Hematopoietic multipotent progenitor cell treated with erythropoietin and hydrocortisone succinate and interleukin-3 and kit ligand, for 6 days (in vitro differentiated cells): Measurements from ENCODE around the gene TBC1D22A.

Source experiments
- DNase-seq: peaks from one replicate; pipeline ENCODE4 v3.0.0-alpha.2; 2015

Gene TBC1D22A

GRCh38 chr22:47069270-47069669 is 306.8 kb downstream of the TBC1D22A start:
- no peak for DNase-seq

GRCh38 chr22:47071078-47071806 is 308.8 kb downstream of the TBC1D22A start:
- DNase-seq = peak; percentile 7

- no peak for DNase-seq
These were observed 309.6 kb downstream of the TBC1D22A start for GRCh38 chr22:47071807-47072641.

- DNase-seq = no peak
These were observed 310.2 kb downstream of the TBC1D22A start for GRCh38 chr22:47072642-47072967.

- DNase-seq = no peak
These were observed 310.6 kb downstream of the TBC1D22A start for GRCh38 chr22:47073075-47073474.

GRCh38 chr22:47074105-47074504 is 311.7 kb downstream of the TBC1D22A start:
- no peak for DNase-seq

- DNase-seq = no peak
These were observed 313.1 kb downstream of the TBC1D22A start for GRCh38 chr22:47075568-47075967.

- DNase-seq = no peak
These were observed 314.3 kb downstream of the TBC1D22A start for GRCh38 chr22:47076758-47077157.

- DNase-seq = no peak
These were observed 317.6 kb downstream of the TBC1D22A start for GRCh38 chr22:47080100-47080499.

GRCh38 chr22:47082505-47082904 is 320.1 kb downstream of the TBC1D22A start:
- no peak for DNase-seq

- no peak for DNase-seq
These were observed 321.0 kb downstream of the TBC1D22A start for GRCh38 chr22:47083379-47083986.

GRCh38 chr22:47084226-47084625 is 321.8 kb downstream of the TBC1D22A start:
- DNase-seq = no peak

- DNase-seq = no peak
These were observed 324.3 kb downstream of the TBC1D22A start for GRCh38 chr22:47086596-47087248.

- DNase-seq = no peak
These were observed 326.2 kb downstream of the TBC1D22A start for GRCh38 chr22:47088480-47089158.

- DNase-seq = no peak
These were observed 326.9 kb downstream of the TBC1D22A start for GRCh38 chr22:47089374-47089773.

- DNase-seq = no peak
These were observed 327.5 kb downstream of the TBC1D22A start for GRCh38 chr22:47089796-47090460.

- DNase-seq = no peak
These were observed 328.3 kb downstream of the TBC1D22A start for GRCh38 chr22:47090591-47091245.

GRCh38 chr22:47091246-47091651 is 328.8 kb downstream of the TBC1D22A start:
- peak; percentile 74 for DNase-seq

- DNase-seq = no peak
These were observed 329.7 kb downstream of the TBC1D22A start for GRCh38 chr22:47091921-47092700.

- DNase-seq = no peak
These were observed 330.5 kb downstream of the TBC1D22A start for GRCh38 chr22:47092896-47093311.

GRCh38 chr22:47093720-47094119 is 331.3 kb downstream of the TBC1D22A start:
- DNase-seq = no peak
